GM12878 (cell line): ENCODE data around the gene DIRAS2. TPM values are rescaled to one million over a fixed set of nuclear protein-coding genes. Genes with fewer than 3 reads are reported as not detected.

Experiments used
- ATAC-seq: fragments of 200-7000 bp; cut with Tn5 transposase; 3 replicates; pipeline ENCODE4 v1.9.1; 2020; ENCODE audit warnings: mild to moderate bottlenecking, moderate library complexity
- BruUV-seq: library from RNA; stranded (reverse); fragments of 400-500 nt; replicated peaks from 2 replicates; lab custom pipeline; 2021; lab: Mats Ljungman, UMichigan
- CTCF ChIA-PET: fragments of 300-600 bp; sonication (Branson Sonifier 250); formaldehyde crosslinking; extraction: SDS; loops from one replicate; lab custom pipeline; 2021; ENCODE audit warnings: inconsistent platforms; lab: Yijun Ruan, JAX
- POLR2A ChIA-PET: fragments of 350-600 bp; formaldehyde crosslinking; extraction: SDS; loops from one replicate; lab custom pipeline; 2021; ENCODE audit warnings: inconsistent platforms; lab: Charles Lee
- RAD21 ChIA-PET: fragments of 300-600 bp; sonication (Branson Sonifier 250); formaldehyde crosslinking; loops from one replicate; lab custom pipeline; 2023; ENCODE audit warnings: antibody characterized with exemption; ENCODE audit not compliant: unreplicated experiment; lab: Charles Lee
- SMC1A ChIA-PET: fragments of 300-600 bp; sonication (Branson Sonifier 250); formaldehyde crosslinking; loops from one replicate; lab custom pipeline; 2023; ENCODE audit not compliant: unreplicated experiment, uncharacterized antibody; lab: Charles Lee
- DNase-seq: peaks from one replicate; pipeline ENCODE4 v3.0.0-alpha.2; 2011; ENCODE audit warnings: low read depth, low spot score
- FAIRE-seq: peaks from 3 replicates; lab custom pipeline; 2011; peaks lifted over from hg19 to GRCh38; lab: Jason Lieb, UNC
- H2AFZ ChIP-seq: 2 replicates; pipeline ENCODE4 v1.6.0; 2011; ENCODE audit warnings: low read depth, low read length, control low read depth; ENCODE audit not compliant: control insufficient read depth
- H3K27ac ChIP-seq: 2 replicates; pipeline ENCODE4 v1.5.1; 2011; ENCODE audit warnings: control low read depth; ENCODE audit not compliant: control insufficient read depth, insufficient read depth
- H3K27me3 ChIP-seq, 2 experiments: replicated peaks in 1 of 2; 2 replicates each; pipeline versions ENCODE4 v1.6.0 to v1.6.1; 2011; ENCODE audit warnings: low read length in 1 of 2; ENCODE audit not compliant: control insufficient read depth in 2 of 2, insufficient read depth in 2 of 2
- H3K36me3 ChIP-seq, 2 experiments: 2 replicates each; pipeline ENCODE4 v1.5.1; 2011; ENCODE audit warnings: low read length in 1 of 2; ENCODE audit not compliant: control insufficient read depth in 2 of 2, insufficient read depth in 2 of 2
- H3K4me1 ChIP-seq: 2 replicates; pipeline ENCODE4 v1.6.1; 2011; ENCODE audit warnings: mild to moderate bottlenecking, low read length, moderate library complexity, mixed read lengths; ENCODE audit not compliant: control insufficient read depth, insufficient read depth
- H3K4me2 ChIP-seq: 2 replicates; pipeline ENCODE4 v1.6.0; 2011; ENCODE audit warnings: control low read depth; ENCODE audit not compliant: control insufficient read depth, insufficient read depth
- H3K4me3 ChIP-seq: fragments of 200-600 bp; sonication (generic); 2 replicates; pipeline ENCODE4 v1.5.1; 2016
- H3K79me2 ChIP-seq: 2 replicates; pipeline ENCODE4 v1.6.0; 2011; ENCODE audit warnings: low read length; ENCODE audit not compliant: control insufficient read depth, insufficient read depth
- H3K9ac ChIP-seq: 2 replicates; pipeline ENCODE4 v1.8.0; 2011; ENCODE audit warnings: low read length, control low read depth, mixed read lengths; ENCODE audit not compliant: control insufficient read depth, insufficient read depth
- H3K9me3 ChIP-seq: replicated peaks from 3 replicates; pipeline ENCODE4 v1.5.1; 2011; ENCODE audit warnings: mild to moderate bottlenecking, low read length; ENCODE audit not compliant: control insufficient read depth, insufficient read depth
- H4K20me1 ChIP-seq: 2 replicates; pipeline ENCODE4 v1.6.0; 2011; ENCODE audit not compliant: control insufficient read depth, insufficient read depth
- CHD2 ChIP-seq: IDR thresholded peaks from 2 replicates; pipeline ENCODE4 v1.6.1; 2011; ENCODE audit warnings: low read depth, low read length, improper control_type of control experiment, borderline replicate concordance
- CHD4 ChIP-seq: fragments of 200-600 bp; sonication (generic); IDR thresholded peaks from 2 replicates; pipeline ENCODE4 v1.6.1; 2016; ENCODE audit warnings: mild to moderate bottlenecking
- CREB1 ChIP-seq: IDR thresholded peaks from 2 replicates; pipeline ENCODE4 v1.6.1; 2012; ENCODE audit warnings: low read depth, mild to moderate bottlenecking, inconsistent platforms
- CTCF ChIP-seq, 3 experiments: IDR thresholded peaks in 2 of 3; conservative IDR thresholded peaks in 1 of 3; 2 replicates each; pipeline ENCODE4 v1.5.1; 2011; ENCODE audit warnings: low read depth in 3 of 3, low read length in 3 of 3, mild to moderate bottlenecking in 3 of 3, control low read depth in 2 of 3, moderate library complexity in 2 of 3, inconsistent platforms in 1 of 3, mixed read lengths in 1 of 3; ENCODE audit not compliant: control insufficient read depth in 2 of 3, insufficient read depth in 1 of 3; ENCODE audit errors: extremely low read depth in 1 of 3
- MLLT1 ChIP-seq: fragments of 450-650 bp; IDR thresholded peaks from 2 replicates; pipeline ENCODE4 v1.6.1; 2016; ENCODE audit warnings: mild to moderate bottlenecking
- MTA2 ChIP-seq: fragments of 450-650 bp; IDR thresholded peaks from 2 replicates; pipeline ENCODE4 v1.6.1; 2016; ENCODE audit warnings: low read depth, mild to moderate bottlenecking, moderate library complexity
- MXI1 ChIP-seq: fragments of 150-350 bp; IDR thresholded peaks from 2 replicates; pipeline ENCODE4 v1.6.1; 2011; ENCODE audit warnings: low read depth, mild to moderate bottlenecking, inconsistent platforms, low read length, improper control_type of control experiment
- NBN ChIP-seq: fragments of 450-650 bp; IDR thresholded peaks from 2 replicates; pipeline ENCODE4 v1.6.1; 2016
- RB1 ChIP-seq: fragments of 450-650 bp; formaldehyde crosslinking; IDR thresholded peaks from 2 replicates; pipeline ENCODE4 v1.6.1; 2017; ENCODE audit warnings: mild to moderate bottlenecking, borderline replicate concordance
- SIN3A ChIP-seq: IDR thresholded peaks from 2 replicates; pipeline ENCODE4 v1.6.1; 2012; ENCODE audit warnings: low read depth, low read length, improper control_type of control experiment
- ZBTB11 ChIP-seq: fragments of 450-650 bp; formaldehyde crosslinking; IDR thresholded peaks from 2 replicates; pipeline ENCODE4 v1.5.0; 2022; ENCODE audit warnings: mild to moderate bottlenecking, missing genetic modification characterization
- ZNF207 ChIP-seq: fragments of 450-650 bp; IDR thresholded peaks from 2 replicates; pipeline ENCODE4 v1.6.1; 2014; ENCODE audit warnings: antibody characterized with exemption, mild to moderate bottlenecking, borderline replicate concordance
- ZNF687 ChIP-seq: fragments of 450-650 bp; IDR thresholded peaks from 2 replicates; pipeline ENCODE4 v1.6.1; 2017; ENCODE audit warnings: mild to moderate bottlenecking, moderate library complexity
- WGBS: methylation state at CpG from one replicate; pipeline ENCODE4 v1.1.6; 2016; ENCODE audit warnings: low lambda C conversion rate; ENCODE audit not compliant: insufficient replicate concordance, insufficient coverage; ENCODE audit errors: missing lambda C conversion rate; 5-methylcytosine and 5-hydroxymethylcytosine counted together
- in situ Hi-C: fragments of 300-500 bp; cut with MboI; formaldehyde crosslinking; loops from 9 replicates; pipeline ENCODE4 v1.14.3; 2018; ENCODE audit warnings: mixed read lengths
- intact Hi-C: fragments of 100-400 bp; cut with micrococcal nuclease; formaldehyde crosslinking; loops from one replicate; pipeline ENCODE4 v1.14.2; 2022; ENCODE audit not compliant: unreplicated experiment
- polyA plus RNA-seq, 11 experiments: library from polyadenylated mRNA; depleted of rRNA in 4 of 11; unstranded in 6 of 11; stranded (reverse) in 5 of 11; fragments of >200 nt; fragmentation: Nextera tagmentation in 4 of 11; fragmentation: Illumina TruSeq in 1 of 11; extraction: Ambion mirVana in 4 of 11; extraction: Trizol in 1 of 11; gene quantifications; 1 replicate in 1 of 11; 2 replicates in 10 of 11; pipeline versions ENCODE4 v1.2.1 to v1.2.3, GENCODE V29; 2011 to 2016; ENCODE audit warnings: inconsistent platforms in 2 of 11, missing spikeins in 2 of 11, low read depth in 1 of 11
- total RNA-seq, 4 experiments: library from RNA; depleted of rRNA in 3 of 4; stranded (reverse); fragments of >200 nt in 3 of 4; fragmentation: Illumina TruSeq in 1 of 4; extraction: Trizol in 1 of 4; gene quantifications; 2 replicates each; pipeline versions ENCODE4 v1.2.1 to v1.2.3, GENCODE V29; 2013 to 2021

The DIRAS2 gene
- total and polyA plus RNA-seq, 10 of the 15 experiments (the other 5 are each of a cell fraction or from before 2014, with no cell fraction given) = not detected

- no peak for TF ChIP-seq CTCF (IDR thresholded peaks at IDR 0.05 in 2 of 3, conservative IDR thresholded peaks at IDR 0.05 in 1 of 3; ENCODE audit: control insufficient read depth in 2 of 3, extremely low read depth in 1 of 3, insufficient read depth in 1 of 3, low read depth in 3 of 3, low read length in 3 of 3)
- TF ChIP-seq CHD4 = no peak
- TF ChIP-seq CREB1 = no peak
- TF ChIP-seq MTA2 = no peak
- TF ChIP-seq CHD2 = no peak
- TF ChIP-seq NBN = no peak
Observed at GRCh38 chr9:90629354-90629753, 13.3 kb downstream of the DIRAS2 start (continued).

GRCh38 chr9:90616806-90617205 lies 25.8 kb downstream of the DIRAS2 start:
- ChIA-PET RAD21 (no interaction called here), POLR2A (no interaction called here), CTCF (no interaction called here), SMC1A (no interaction called here)
- no TSS peak for BruUV-seq
- H3K4me1 ChIP-seq = no peaks in the 10 kb centered on the region
- H3K4me2 ChIP-seq = no peak overlapping the region
- H3K79me2 ChIP-seq = no peaks in the 10 kb centered on the region
- no peaks in the 10 kb centered on the region for H3K36me3 ChIP-seq
- H3K9me3 ChIP-seq = no peaks in the 10 kb centered on the region
- H3K9ac ChIP-seq = no peak overlapping the region
- DNase-seq (no peak), FAIRE-seq (no peak), ATAC-seq (no peak)
- WGBS = 13% methylated on average over 3 of the region's 3 CpGs
- no peak overlapping the region for H3K4me3 ChIP-seq
- no peak overlapping the region for H3K27ac ChIP-seq
- in situ Hi-C loops = no loop called here
- no peaks in the 10 kb centered on the region; a peak in 1 of 4 replicates for H3K27me3 ChIP-seq
- intact Hi-C loops = no loop called here
- no peak overlapping the region for H2AFZ ChIP-seq
- no peaks in the 10 kb centered on the region for H4K20me1 ChIP-seq
- TF ChIP-seq SIN3A (no peak), MLLT1 (no peak), ZNF687 (no peak), ZBTB11 (CRISPR knock-in tag) (no peak), NBN (no peak), ZNF207 (no peak), RB1 (no peak), MXI1 (no peak)
